RWPE2 (cell line): Measurements from ENCODE around the gene KEL.

Experiments
- ATAC-seq: fragments of 200-7000 bp; cut with Tn5 transposase; 3 replicates; pipeline ENCODE4 v1.9.1; 2021; ENCODE audit warnings: low read depth
- DNase-seq: peaks from one replicate; pipeline ENCODE4 v3.0.0-alpha.2; 2020; ENCODE audit warnings: low spot score
- H3K27ac ChIP-seq: fragments of 450-650 bp; 2 replicates; pipeline ENCODE4 v1.5.1; 2017; ENCODE audit warnings: mild to moderate bottlenecking; ENCODE audit not compliant: poor library complexity, severe bottlenecking
- H3K27me3 ChIP-seq: fragments of 250-450 bp; sonication (Bioruptor Pico); 2 replicates; pipeline ENCODE4 v1.5.1; 2021; ENCODE audit warnings: mild to moderate bottlenecking, moderate library complexity; ENCODE audit not compliant: insufficient read depth, poor library complexity, severe bottlenecking
- H3K36me3 ChIP-seq: fragments of 250-450 bp; sonication (Bioruptor Pico); 2 replicates; pipeline ENCODE4 v1.5.1; 2020; ENCODE audit warnings: low read depth, mild to moderate bottlenecking, moderate library complexity
- H3K4me1 ChIP-seq: fragments of 250-450 bp; sonication (Bioruptor Pico); 2 replicates; pipeline ENCODE4 v1.5.1; 2021; ENCODE audit warnings: mild to moderate bottlenecking, moderate library complexity; ENCODE audit not compliant: insufficient read depth, poor library complexity, severe bottlenecking
- H3K4me3 ChIP-seq: fragments of 250-450 bp; sonication (Bioruptor Pico); 2 replicates; pipeline ENCODE4 v1.5.1; 2021; ENCODE audit warnings: mild to moderate bottlenecking, moderate library complexity; ENCODE audit not compliant: severe bottlenecking
- H3K9me3 ChIP-seq: fragments of 250-450 bp; sonication (Bioruptor Pico); 2 replicates; pipeline ENCODE4 v1.5.1; 2021; ENCODE audit warnings: mild to moderate bottlenecking, moderate library complexity; ENCODE audit not compliant: severe bottlenecking
- CTCF ChIP-seq: fragments of 450-650 bp; IDR thresholded peaks from one replicate; pipeline ENCODE4 v1.5.1; 2017; ENCODE audit warnings: mild to moderate bottlenecking, moderate library complexity; ENCODE audit not compliant: poor library complexity, severe bottlenecking

The KEL gene

DNA sequence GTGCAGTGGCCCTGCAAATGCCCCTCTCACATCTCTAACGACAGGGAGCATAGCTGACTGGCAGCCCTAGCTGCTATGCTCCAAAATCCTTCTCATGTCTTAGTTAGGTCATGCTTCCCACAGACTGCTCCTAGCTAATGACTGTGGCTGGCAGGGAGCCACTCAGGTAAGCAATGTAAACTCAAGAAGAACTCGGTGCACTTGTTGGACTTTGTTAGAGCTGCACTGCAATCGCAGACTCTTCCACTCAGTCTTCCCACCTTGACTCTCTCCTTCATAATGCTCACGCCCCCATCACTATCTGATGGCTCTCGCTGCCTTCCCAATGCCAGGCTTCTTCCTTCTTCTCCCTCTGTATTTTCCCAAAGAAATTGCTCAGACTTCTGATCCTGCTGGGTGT is 40.7 kb upstream of the KEL start:
- Histone ChIP-seq H3K4me1 (no peaks in the 10 kb centered on the region), H3K9me3 (no peaks in the 10 kb centered on the region), H3K27me3 (peaks cover 3% of the 10 kb centered on the region), H3K27ac (no peak overlapping the region), H3K36me3 (no peaks in the 10 kb centered on the region), H3K4me3 (no peak overlapping the region)
- no peak for TF ChIP-seq CTCF
- 0 out of 3 replicates have a peak, but pooled peaks have one; percentile 25 for ATAC-seq
- DNase-seq: no peak

- Histone ChIP-seq H3K27ac (no peak overlapping the region), H3K9me3 (no peaks in the 10 kb centered on the region), H3K36me3 (no peaks in the 10 kb centered on the region), H3K27me3 (peaks cover 3% of the 10 kb centered on the region), H3K4me1 (no peaks in the 10 kb centered on the region), H3K4me3 (no peak overlapping the region)
- ATAC-seq: peak; percentile 40; the same call in 2 of the 3 replicates
- TF ChIP-seq CTCF: peak; percentile 52
- DNase-seq: no peak
Measured at GRCh38 chr7:143002106-143002505, 39.9 kb upstream of the KEL start.

- H3K27me3 ChIP-seq: no peaks in the 10 kb centered on the region
Measured at GRCh38 chr7:143000648-143001047, 38.5 kb upstream of the KEL start.

GRCh38 chr7:142999793-143000192 is 37.6 kb upstream of the KEL start:
- Histone ChIP-seq H3K4me1 (no peaks in the 10 kb centered on the region), H3K36me3 (no peaks in the 10 kb centered on the region), H3K4me3 (no peak overlapping the region), H3K27ac (no peak overlapping the region), H3K9me3 (no peaks in the 10 kb centered on the region), H3K27me3 (no peaks in the 10 kb centered on the region)
- DNase-seq (no peak), ATAC-seq (no peak)
- no peak for TF ChIP-seq CTCF

More at GRCh38 chr7:143000648-143001047, 38.5 kb upstream of the KEL start:
- H3K4me3 ChIP-seq: no peak overlapping the region
- ATAC-seq (no peak), DNase-seq (no peak)
- no peak for TF ChIP-seq CTCF
- H3K4me1 ChIP-seq: no peaks in the 10 kb centered on the region
- no peak overlapping the region for H3K27ac ChIP-seq
- H3K36me3 ChIP-seq: no peaks in the 10 kb centered on the region
- H3K9me3 ChIP-seq: no peaks in the 10 kb centered on the region

- H3K27ac ChIP-seq: no peak overlapping the region
- DNase-seq: no peak
- H3K4me3 ChIP-seq: no peak overlapping the region
- no peaks in the 10 kb centered on the region for H3K4me1 ChIP-seq
- no peak for ATAC-seq
- no peak for TF ChIP-seq CTCF
- H3K27me3 ChIP-seq: no peaks in the 10 kb centered on the region
- H3K9me3 ChIP-seq: no peaks in the 10 kb centered on the region
- H3K36me3 ChIP-seq: no peaks in the 10 kb centered on the region
Measured at GRCh38 chr7:142998966-142999365, 36.8 kb upstream of the KEL start.
